ENCODE data around the gene TCF4. TPM values are rescaled to one million over a fixed set of nuclear protein-coding genes. Genes with fewer than 3 reads are reported as not detected.

TCF4 gene
- total and polyA plus RNA-seq, 2 experiments from 2014 or later, result 77.7 to 89.2 TPM

GRCh38 chr18:55504808-55505207 is 83.2 kb downstream of the TCF4 start:
- Histone ChIP-seq H3F3A (replicated peaks; ENCODE audit: low read depth) (no peaks in the 10 kb centered on the region), H4K20me1 (replicated peaks; ENCODE audit: insufficient read depth) (no peaks in the 10 kb centered on the region; the same call in 1 of the 2 replicates), H3K9me2 (ENCODE audit: insufficient read depth) (no peaks in the 10 kb centered on the region), H3K4me3 (no peak overlapping the region), H3K36me3 (ENCODE audit: insufficient read depth) (no peaks in the 10 kb centered on the region), H3K4me2 (no peak overlapping the region), H3K27ac (ENCODE audit: low read depth) (no peak overlapping the region), H3K4me1 (ENCODE audit: insufficient read depth) (peaks cover 58% of the 10 kb centered on the region), H3K27me3 (ENCODE audit: insufficient read depth) (no peaks in the 10 kb centered on the region), H2AFZ (no peak overlapping the region), H3K79me2 (replicated peaks; ENCODE audit: insufficient read depth) (peaks cover 88% of the 10 kb centered on the region)
- H3K27ac Mint-ChIP-seq, result no peak overlapping the region
- no peak overlapping the region for H3K4me3 Mint-ChIP-seq
- no peaks in the 10 kb centered on the region for H3K36me3 Mint-ChIP-seq (ENCODE audit: low read depth)
- DNase-seq (ENCODE audit: low spot score), result no peak
- H3K9me3 Mint-ChIP-seq, result no peaks in the 10 kb centered on the region
- no peak for ATAC-seq
- peaks cover 74% of the 10 kb centered on the region for H3K4me1 Mint-ChIP-seq
- H3K27me3 Mint-ChIP-seq (ENCODE audit: insufficient read depth, low read depth, poor library complexity), result peaks cover 1% of the 10 kb centered on the region
- TF ChIP-seq CREB1 (CRISPR knock-in tag; IDR thresholded peaks at IDR 0.05; ENCODE audit: low read depth) (no peak), NANOG (IDR thresholded peaks at IDR 0.05; ENCODE audit: borderline replicate concordance) (no peak), ETS1 (IDR thresholded peaks at IDR 0.05) (no peak), JUNB (IDR thresholded peaks at IDR 0.05; ENCODE audit: unreplicated experiment) (no peak), ZNF114 (CRISPR knock-in tag; IDR thresholded peaks at IDR 0.05) (no peak), ZNF331 (CRISPR knock-in tag; IDR thresholded peaks at IDR 0.05; ENCODE audit: low read depth) (no peak), ZNF462 (CRISPR knock-in tag; IDR thresholded peaks at IDR 0.05) (no peak), EZH2 (IDR thresholded peaks at IDR 0.05; ENCODE audit: low read depth, unreplicated experiment) (no peak), REST (IDR thresholded peaks at IDR 0.05; ENCODE audit: unreplicated experiment) (no peak), POLR2AphosphoS5 (IDR thresholded peaks at IDR 0.05; ENCODE audit: low read depth) (no peak)

Measured in GM23338 (cell line).